GM21526 (cell line): ENCODE data around the gene EDDM13.
"Not testable (repeated sequence)": the region's sequence is repeated elsewhere in the genome, so short reads cannot be mapped to it uniquely, and the experiment has no call there.

Source experiments
- ATAC-seq: cut with Tn5 transposase; IDR thresholded peaks from one replicate; pipeline ENCODE4 v1.9.1; 2021; ENCODE audit warnings: moderate library complexity; ENCODE audit not compliant: unreplicated experiment, low FRiP score

The EDDM13 gene

DNA sequence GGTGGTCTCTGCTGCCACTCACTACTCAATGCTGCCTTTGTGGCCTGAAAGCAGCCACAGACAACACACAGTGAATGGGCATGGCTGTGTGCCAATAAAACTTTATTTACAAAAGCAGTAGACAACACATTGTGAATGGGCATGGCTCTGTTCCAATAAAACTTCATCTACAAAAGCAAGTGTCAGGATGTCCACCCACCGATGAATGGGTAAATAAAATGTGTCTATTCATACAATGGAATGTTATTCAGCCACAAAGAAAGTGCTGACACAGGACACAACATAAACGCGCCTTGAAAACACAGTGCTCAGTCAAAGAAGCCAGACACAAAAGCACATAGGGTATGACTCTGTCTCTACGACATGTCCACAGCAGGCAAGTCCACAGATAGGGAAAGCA, 22.0 kb downstream of the EDDM13 start:
- no peak for ATAC-seq

DNA sequence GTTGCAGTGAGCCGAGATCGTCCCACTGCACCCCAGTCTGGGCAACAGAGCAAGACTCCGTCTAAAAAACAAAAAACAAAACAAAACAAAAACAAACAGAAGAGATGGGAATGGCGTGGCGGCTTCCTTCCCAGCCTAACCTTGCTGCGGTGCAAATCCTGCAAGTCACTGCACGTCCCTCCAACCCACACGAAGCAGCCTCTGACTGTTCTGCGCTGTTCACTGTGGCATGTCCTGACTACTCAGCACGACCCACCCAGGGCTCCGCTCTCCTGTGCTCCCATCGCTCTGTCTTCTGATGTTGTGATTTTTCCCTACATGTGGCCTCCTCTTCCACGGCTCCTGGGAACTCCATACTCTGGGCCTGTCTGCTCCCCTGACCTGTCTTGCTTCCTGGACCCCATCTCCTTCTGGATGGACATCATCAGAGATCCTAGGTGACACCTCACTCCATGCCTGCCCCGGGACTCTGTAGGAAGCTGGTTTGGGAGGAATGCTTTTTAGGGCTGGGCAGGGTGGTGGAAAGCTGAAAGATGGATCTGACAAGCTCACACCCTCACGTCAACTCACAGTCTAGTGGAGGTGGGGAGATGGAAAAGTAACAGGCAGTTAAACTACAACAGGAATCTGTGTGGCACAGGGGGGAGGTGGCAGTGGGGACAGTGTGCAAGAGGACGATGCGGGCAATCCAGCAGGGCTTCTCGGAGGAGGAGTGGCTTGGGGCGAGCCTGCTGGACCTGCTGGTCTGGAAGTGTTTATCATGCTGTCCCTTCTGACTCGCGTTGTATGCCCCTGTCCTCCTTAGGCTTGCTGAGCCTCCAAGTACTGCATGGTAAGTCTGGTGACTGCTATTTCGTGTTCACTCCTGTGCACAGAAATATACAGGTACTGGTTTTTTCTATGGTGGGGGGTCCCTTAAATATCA, 23.2 kb downstream of the EDDM13 start:
- ATAC-seq: no peak

DNA sequence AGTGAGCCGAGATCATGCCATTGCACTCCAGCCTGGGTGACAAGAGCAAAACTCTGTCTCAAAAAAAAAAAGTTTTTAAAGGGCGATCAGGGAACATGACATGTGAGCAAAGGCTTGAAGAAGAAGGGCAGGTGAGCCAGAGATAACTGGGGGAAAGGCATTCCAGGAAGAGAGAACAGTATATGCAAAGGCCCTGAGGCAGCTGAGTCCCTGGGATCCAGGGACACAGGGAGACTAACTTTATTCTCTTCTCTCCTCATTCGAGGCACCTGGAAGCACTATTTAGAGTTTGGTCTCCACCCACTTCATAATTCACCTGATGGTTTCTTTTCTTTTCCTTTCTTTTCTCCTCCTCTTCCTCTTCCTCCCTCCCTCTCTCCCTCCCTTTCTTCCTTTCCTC, 24.5 kb downstream of the EDDM13 start:
- ATAC-seq: no peak

DNA sequence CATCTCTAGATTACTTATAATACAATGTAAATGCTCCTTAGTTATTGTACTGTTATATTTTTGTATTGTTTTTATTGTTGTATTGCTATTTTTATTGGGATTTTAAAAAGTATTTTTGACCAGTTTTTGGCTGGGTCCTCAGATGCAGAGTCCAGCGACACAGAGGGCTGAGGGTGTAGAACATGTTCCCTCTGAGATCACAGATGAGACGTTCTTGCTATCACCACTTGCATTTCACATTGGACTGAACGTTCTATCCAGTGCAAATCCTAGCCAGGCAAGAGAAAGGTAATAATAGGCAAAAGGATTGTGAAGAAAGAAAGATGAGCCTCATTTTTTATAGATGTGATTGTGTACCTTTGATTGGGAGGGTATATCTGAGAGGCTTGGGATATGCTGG, 27.1 kb downstream of the EDDM13 start:
- ATAC-seq: no peak

DNA sequence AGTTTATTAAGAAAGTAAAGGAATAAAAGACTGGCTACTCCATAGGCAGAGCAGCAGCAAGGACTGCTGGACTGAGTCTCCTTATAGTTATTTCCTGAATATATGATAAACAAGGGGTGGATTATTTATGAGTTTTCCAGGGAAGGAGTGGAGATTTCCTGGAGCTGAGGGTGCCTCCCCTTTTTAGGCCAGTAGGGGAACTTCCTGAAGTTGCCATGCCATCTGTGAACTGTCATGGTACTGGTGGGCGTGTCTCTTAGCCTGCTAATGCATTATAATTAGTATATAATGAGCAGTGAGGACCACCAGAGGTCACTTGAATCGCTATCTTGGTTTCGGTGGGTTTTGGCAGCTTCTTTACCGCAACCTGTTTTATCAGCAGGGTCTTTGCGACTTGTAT, 28.6 kb downstream of the EDDM13 start:
- no peak for ATAC-seq

DNA sequence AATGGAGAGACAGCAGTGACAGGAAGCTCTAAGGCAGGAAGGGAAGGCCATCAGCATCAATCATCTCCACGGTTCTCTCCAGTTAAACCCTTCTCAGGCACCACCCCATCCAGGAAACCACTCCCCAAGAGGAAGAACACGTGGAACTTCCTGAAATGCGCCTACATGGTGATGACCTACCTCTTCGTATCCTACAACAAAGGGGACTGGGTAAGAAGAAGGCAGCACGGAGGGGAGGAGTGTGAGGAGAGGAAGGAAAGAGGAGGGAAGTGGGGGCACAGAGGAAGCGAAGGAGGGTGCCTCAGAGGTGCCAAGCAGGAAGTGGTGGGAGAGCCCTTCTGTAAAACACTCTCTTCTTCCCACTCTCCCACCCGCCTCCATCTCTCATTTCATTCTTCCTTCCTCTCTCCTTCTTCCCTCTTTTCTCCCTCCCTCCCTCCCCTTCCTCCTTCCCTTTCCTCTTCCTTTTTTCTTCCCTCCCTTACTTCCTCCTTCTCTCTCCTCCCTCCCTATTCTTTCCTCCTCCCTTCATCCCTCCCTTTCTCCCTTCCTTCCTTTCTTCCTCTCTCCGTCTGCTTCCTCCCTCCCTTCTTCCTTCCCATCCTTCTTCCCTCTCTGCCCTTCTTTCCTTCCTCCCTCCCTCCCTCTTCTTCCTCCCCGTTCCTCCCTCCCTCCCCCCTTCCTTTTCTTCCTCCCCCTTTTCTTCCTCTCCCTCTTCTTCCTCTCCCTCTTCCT, 29.5 kb downstream of the EDDM13 start:
- no peak for ATAC-seq

DNA sequence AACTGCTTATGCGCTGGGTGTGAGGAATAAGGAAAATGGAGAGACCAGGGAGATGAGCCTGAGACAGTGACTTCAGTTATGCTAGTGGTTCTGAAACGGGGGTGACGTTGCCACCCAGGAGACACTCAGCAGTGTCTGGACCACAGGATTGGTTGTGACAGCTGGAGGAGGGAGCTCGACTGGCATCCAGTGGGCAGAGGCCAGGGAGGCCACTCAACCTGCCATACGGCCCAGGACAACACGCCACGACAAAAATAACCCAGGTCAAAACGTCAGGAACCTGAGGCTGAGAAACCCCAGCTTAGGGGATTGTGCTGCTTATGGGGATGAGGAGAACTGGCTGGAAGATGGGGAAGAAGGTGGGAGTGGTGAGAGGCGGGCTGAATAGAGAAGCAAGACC, 31.7 kb downstream of the EDDM13 start:
- no peak for ATAC-seq

DNA sequence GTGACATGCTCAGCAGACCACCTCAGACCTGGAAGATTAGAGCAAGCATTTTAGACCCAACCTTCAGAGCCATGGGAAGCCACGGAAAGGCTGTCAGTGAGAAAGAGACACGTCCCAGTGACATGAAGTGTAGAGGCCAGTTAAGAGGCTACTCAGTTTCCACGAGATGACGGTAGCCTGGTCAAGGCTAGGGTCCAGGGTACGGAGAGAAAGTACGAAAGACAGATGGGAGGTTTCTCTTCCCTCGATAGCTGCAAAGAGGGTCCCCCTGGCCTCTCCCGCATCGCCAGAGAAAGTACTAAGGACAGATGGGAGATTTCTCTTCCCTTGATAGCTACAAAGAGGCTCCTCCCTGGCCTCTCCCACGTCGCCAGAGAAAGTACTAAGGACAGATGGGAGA, 33.5 kb downstream of the EDDM13 start:
- no peak for ATAC-seq

DNA sequence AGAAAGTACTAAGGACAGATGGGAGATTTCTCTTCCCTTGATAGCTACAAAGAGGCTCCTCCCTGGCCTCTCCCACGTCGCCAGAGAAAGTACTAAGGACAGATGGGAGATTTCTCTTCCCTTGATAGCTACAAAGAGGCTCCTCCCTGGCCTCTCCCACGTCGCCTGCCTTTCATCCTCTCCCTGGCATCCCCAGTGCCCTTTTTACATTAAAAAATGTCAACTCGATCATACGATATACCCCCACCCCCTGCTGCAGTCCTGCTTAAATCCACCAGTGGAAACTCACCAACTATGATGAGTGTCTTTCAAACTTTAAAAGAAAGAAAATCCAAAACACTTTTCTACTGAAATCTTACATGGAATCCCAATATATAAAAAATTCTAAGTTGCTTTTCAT, 34.5 kb downstream of the EDDM13 start:
- not testable (repeated sequence) for ATAC-seq

DNA sequence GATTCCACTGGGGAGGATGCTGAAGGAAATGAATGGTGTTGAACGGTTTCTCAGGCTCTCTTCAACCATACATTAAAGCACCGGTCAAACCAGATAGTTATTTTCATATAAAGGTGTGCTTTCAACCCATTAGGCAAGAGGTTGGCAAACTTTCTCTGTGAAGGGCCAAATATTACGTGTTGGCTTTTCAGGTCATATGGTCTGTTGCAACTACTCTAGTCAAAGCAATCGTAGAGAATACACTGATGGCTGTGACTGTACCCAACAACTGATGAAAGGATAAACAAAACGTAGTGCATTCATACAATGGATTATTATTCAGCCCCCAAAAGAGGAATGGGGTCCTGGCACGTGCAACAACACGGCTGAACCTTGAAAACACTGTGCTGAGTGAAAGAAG, 36.2 kb downstream of the EDDM13 start:
- no peak for ATAC-seq

DNA sequence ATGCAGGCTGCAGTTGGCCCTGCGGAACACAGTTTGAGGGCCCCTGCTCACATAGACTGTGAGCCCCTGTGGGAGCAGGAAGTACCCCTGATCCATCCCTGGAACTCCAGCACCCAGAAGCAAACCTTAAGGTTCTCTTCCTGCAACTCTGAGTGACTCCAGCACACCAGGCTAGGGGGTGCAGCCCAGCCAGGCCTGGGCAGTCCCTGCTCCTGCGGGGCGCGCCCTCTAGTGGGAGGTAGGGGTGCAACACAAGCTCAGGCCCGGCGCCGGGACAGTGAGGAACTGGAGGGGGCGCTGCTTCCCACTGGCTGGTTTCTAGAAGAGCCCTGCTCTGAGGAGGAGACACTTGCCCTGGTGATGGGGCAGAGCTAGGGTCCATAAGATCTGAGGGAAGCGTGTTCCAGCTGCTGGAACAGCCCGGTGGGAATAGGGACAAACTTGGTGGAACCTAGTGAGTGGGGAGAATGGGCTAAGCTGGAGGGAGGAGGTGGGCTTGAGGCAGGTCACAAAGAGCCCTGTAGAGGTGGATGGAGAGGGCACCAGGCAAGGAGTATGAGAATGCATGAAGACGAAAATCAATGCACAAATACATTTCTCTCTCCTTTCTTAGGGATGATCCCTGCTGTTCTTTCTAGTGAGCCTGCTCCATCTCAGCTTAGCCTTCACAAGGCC, 37.1 kb downstream of the EDDM13 start:
- no peak for ATAC-seq

DNA sequence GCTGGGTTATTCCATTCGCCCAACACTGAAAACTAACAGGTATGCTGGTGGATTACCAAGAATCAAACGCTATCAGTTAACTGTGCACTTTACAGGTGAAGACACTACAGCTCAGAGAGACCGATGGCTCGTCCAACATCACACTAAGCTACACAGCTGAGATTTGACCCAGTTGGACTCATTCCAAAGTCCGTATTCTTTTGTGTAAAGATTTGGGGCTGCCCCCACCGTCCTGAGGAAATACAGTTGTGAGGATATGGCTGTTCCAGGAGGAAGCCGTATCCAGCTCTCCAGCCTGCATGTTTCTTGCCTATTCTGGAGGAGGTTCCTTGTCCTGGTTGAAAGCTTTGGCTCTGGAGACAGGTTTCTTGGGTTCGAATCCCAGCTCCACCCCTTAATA, 37.9 kb downstream of the EDDM13 start:
- no peak for ATAC-seq

DNA sequence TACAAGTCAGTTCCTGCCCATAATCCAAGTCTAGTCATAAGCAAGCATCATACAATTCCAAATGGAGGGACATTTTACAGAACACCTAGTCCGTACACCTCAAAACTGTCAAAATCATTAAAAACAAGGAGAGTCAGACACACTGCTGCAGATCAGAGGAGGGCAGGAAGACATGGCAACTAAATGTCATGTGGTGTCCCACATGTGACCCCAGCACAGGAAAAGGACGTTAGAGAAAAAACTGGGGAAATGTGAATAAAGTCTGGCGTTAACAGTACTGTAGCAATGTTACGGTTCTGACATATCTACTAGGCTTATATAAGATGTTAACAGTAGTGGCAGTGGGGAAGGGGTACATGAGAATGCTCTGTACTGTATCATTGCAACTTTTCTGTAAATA, 39.8 kb downstream of the EDDM13 start:
- no peak for ATAC-seq

DNA sequence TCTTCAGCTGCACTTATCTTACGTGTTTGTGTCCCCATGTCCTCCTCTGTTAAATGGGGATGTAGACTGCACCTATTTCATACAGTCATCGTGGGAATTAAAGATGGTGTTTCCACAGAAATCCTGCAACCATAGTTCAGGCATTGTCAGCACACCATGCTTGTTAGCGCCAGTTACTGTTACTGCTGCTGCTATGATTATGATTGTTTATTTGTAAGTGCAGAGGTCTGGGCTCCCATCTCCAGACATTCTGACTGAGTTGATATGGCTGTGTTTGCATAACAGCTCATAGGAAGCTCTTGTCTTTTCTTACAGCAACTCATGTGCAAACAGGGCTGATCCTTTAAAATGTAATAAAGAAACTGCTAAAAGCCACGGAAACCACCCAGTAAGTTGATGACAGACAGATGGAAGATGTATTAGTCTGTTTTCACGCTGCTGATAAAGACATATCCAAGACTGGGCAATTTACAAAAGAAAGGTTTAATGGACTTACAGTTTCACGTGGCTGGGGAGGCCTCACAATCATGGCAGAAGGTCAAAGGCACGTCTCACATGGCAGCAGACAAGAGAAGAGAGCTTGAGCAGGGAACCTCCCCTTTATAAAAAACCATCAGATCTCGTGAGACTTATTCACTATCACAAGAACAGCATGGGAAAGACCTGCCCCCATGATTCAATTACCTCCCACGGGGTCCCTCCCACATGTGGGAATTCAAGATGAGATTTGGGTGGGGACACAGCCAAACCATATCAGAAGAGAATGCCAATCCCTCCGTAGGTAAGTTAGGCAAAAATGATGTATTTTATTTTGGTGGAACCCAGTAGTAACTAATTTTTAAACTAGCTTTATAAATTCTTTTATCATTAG, 40.5 kb downstream of the EDDM13 start:
- ATAC-seq: no peak

DNA sequence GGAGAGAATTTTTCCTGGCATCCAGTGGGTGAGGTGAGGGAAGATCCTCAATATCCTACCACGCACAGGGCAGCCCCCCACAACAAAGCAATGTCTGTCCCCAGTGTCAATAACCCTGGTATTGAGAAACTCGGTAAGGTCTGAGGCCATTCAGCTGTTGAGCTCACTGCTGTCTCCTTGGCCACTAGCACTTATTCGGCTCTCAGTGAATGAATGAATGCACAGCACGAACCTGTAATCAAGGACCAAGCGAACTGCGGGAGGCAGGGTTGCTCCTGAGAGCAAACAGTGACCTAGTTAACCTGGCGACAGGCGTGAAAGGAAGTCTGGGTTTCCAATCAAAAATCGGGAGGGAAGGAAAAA, 41.5 kb downstream of the EDDM13 start:
- peak; percentile 3 for ATAC-seq

DNA sequence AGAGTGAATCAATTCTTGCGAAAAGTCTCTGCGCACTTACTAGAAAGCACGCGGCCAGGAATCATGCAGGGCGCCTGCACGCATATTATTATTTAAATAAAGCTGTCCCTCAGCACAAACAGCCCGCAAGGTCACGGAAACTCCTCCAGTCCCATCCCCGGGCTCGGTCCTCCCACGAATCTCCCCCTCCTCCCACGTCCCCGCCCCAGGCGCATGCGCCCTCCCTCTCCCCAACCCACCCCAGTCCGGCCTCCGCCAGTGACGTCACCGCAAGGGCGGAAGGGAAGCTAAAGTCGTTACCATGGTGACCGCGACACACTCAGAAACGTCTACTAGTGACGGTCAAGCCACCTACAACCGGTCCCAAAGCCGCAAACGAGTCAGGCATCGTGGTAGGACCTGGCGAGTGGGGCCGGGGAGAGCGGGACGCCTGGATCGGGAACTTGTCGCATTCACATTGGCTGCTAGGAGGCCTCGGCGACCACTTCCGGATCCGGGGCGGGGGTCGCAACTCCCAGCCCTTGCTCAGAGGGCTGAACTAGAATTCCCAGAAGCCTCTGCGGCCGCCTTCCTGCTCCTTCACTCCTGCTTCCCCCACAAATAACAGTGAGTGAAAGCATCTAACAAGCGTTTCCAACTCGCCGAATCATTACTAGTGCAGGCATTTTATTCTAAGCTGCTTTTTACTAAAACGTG, 42.0 kb downstream of the EDDM13 start, which contains the start of gene ZSCAN5A:
ZSCAN5A (minus strand) TSS at position 459 of the 696 bp plus-strand sequence. CDS start 89,793 bp downstream, outside the sequence.
- peak; percentile 50 for ATAC-seq

DNA sequence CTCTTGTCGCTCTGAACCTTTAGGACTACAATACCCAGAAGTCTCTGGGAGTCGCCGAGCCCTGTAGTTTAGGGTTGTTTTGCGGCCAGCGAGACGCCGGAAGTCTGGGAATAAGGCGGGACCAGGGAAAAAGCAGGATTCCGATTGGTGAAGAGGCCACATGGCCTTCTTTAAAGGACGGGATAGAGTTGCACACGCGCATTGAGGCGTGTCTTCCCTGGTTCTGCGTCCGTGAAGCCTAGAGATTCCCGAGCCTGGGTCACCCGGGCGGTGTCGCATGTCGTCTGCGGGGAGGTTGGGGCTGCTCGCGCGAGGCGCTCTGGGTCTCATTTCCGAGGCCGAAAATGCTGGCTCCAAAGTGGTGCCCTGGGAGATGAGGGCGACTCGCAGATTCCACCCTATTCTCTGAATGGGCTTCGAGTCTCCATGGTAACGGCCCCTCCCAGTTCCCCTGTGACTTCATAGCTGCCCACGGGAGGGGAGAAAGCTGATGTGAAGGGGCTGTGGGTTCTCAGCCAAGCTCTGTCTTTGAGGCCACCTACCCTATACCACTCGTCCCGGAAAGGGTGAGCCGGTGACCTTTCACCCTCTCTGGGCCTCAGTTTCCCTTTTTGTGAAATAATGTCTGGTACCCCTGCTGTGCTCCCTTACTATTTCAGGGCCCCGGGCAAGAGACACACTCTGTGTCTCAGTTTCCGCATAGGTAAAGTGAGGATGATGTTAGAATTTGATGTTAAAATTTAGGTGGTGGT, 42.7 kb downstream of the EDDM13 start:
- ATAC-seq: peak; percentile 65

DNA sequence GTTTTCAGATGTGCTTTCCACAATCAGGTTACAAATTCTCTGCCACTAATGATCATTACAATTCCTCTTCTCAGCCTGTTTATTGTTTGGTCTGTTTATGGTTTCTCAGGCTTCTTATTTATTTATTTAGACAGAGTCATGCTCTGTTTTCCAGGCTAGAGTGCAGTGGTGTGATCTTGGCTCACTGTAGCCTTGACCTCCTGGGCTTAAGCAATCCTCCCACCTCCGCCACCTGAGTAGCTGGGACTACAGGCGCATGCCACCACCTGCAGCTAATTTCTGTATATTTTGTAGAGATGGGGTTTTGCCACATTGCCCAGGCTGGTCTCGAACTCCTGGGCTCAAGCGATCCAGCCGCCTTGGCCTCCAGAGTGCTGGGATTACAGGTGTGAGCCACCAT, 44.2 kb downstream of the EDDM13 start:
- ATAC-seq: no peak

DNA sequence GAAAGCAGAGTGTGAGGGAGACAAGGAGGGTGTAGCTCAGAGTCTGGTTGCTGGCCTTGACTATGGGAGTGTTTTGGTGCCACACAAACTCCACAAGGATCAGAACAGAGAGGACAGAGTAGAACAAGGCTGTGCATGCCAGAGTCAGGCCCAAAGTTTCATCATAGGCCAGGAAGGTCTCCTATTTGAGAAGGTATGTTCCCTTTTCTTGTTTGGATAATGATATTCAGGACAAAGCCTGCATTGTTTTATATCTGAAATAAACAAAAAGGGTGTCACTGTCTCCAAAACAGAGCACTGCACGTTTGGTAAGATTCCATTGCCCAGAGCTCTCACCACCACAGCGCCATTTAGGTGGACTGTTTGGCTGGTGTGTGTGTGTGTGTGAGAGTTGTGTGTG, 45.2 kb downstream of the EDDM13 start:
- ATAC-seq: no peak
